Transverse colon (tissue), 4 donors: ENCODE data around the gene GORAB. TPM values are rescaled to one million over a fixed set of nuclear protein-coding genes. Genes with fewer than 3 reads are reported as not detected.

ENCODE experiments used
- DNase-seq: peaks from one replicate; pipeline ENCODE4 v3.0.0-alpha.2; 2019
- H3K27ac ChIP-seq, 4 donors: fragments of 200-600 bp; sonication (generic); 2 replicates each; pipeline ENCODE4 v1.5.1; 2016 to 2018; ENCODE audit warnings: inconsistent platforms in 4 of 4
- H3K27me3 ChIP-seq: fragments of 200-600 bp; sonication (generic); 2 replicates; pipeline ENCODE4 v1.5.1; 2017; ENCODE audit warnings: inconsistent platforms
- H3K36me3 ChIP-seq, 4 donors: fragments of 200-600 bp; sonication (generic); 2 replicates each; pipeline ENCODE4 v1.5.1; 2017 to 2019; ENCODE audit warnings: inconsistent platforms in 4 of 4
- H3K4me1 ChIP-seq, 4 donors: fragments of 200-600 bp; sonication (generic); 2 replicates each; pipeline ENCODE4 v1.5.1; 2017 to 2020; ENCODE audit warnings: inconsistent platforms in 4 of 4
- H3K4me3 ChIP-seq, 4 donors: fragments of 200-600 bp; sonication (generic); 1 replicate in 1 of 4; 2 replicates in 3 of 4; pipeline versions ENCODE4 v1.5.1 to v1.6.1; 2017 to 2019; ENCODE audit warnings: inconsistent platforms in 4 of 4
- H3K9me3 ChIP-seq, 2 donors: fragments of 200-600 bp; sonication (generic); 2 replicates each; pipeline ENCODE4 v1.5.1; 2017 to 2019; ENCODE audit warnings: inconsistent platforms in 2 of 2
- CTCF ChIP-seq, 5 experiments: fragments of 200-600 bp in 3 of 5; fragments of 450-650 bp in 2 of 5; sonication (generic) in 3 of 5; IDR thresholded peaks; 1 replicate in 2 of 5; 2 replicates in 3 of 5; pipeline ENCODE4 v1.5.1; 2016 to 2017; ENCODE audit warnings: antibody characterized with exemption in 5 of 5, inconsistent platforms in 3 of 5, mild to moderate bottlenecking in 2 of 5, moderate library complexity in 1 of 5
- EP300 ChIP-seq: sonication (generic); formaldehyde crosslinking; IDR thresholded peaks from one replicate; pipeline ENCODE4 v1.6.1; 2017; ENCODE audit warnings: antibody characterized with exemption, low read depth
- POLR2A ChIP-seq: fragments of 450-650 bp; IDR thresholded peaks from one replicate; pipeline ENCODE4 v1.6.1; 2016; ENCODE audit warnings: antibody characterized with exemption, mild to moderate bottlenecking, moderate library complexity
- POLR2AphosphoS5 ChIP-seq, 3 donors: sonication (generic); formaldehyde crosslinking; IDR thresholded peaks; one replicate each; pipeline ENCODE4 v1.6.1; 2016; ENCODE audit warnings: antibody characterized with exemption in 3 of 3
- WGBS, 2 donors: methylation state at CpG; one replicate each; pipeline ENCODE4 v1.1.5; 2018; ENCODE audit warnings: low coverage in 1 of 2; 5-methylcytosine and 5-hydroxymethylcytosine counted together
- in situ Hi-C, 4 donors: fragments of 200-750 bp; cut with MboI; loops; one replicate each; pipeline versions ENCODE4 v1.15.0 to v1.15.1; 2017; ENCODE audit warnings: low sequenced_read_pairs in 3 of 4, low pct_ligation_motif_present in 1 of 4, low pct_unique_long_range_greater_than_20kb in 1 of 4
- intact Hi-C: fragments of 100-400 bp; cut with DNase I; formaldehyde crosslinking; loops from one replicate; pipeline ENCODE4 v1.15.1; 2023; ENCODE audit warnings: low total_unique reads
- total RNA-seq, 4 donors: library from RNA; depleted of rRNA; stranded (reverse); fragments of >200 nt; gene quantifications; one replicate each; pipeline ENCODE4 v1.1.0, GENCODE V29; 2016

Gene GORAB
- total RNA-seq, 4 donors from 2014 or later: 8.2 to 83.0 (median 29.9) TPM

- Histone ChIP-seq H3K27ac (no peak overlapping the region), H3K9me3 (no peaks in the 10 kb centered on the region), H3K27me3 (no peaks in the 10 kb centered on the region), H3K36me3 (peaks cover 0 to 38% (median 15%) of the 10 kb centered on the region in 4 donors), H3K4me3 (no peak overlapping the region), H3K4me1 (peaks cover 3 to 48% (median 16%) of the 10 kb centered on the region in 4 donors)
- intact Hi-C loops: no loop called here
- TF ChIP-seq CTCF (IDR thresholded peaks at IDR 0.05) (no peak), EP300 (no peak), POLR2A (no peak), POLR2AphosphoS5 (IDR thresholded peaks at IDR 0.05) (no peak)
- no peak for DNase-seq
- in situ Hi-C loops: loop anchor here in 1 of 4 donors (25.0 kb wide), 1 partner anchor 626 kb away; no protein-coding TSS in a partner anchor
Measured at GRCh38 chr1:170537798-170538503, 6.0 kb downstream of the GORAB start.

- Histone ChIP-seq H3K4me1 (peaks cover under 1 to 41% (median 10%) of the 10 kb centered on the region in 4 donors), H3K27ac (no peak overlapping the region), H3K4me3 (no peak overlapping the region), H3K9me3 (no peaks in the 10 kb centered on the region), H3K36me3 (peaks cover 0 to 45% (median 18%) of the 10 kb centered on the region in 4 donors), H3K27me3 (no peaks in the 10 kb centered on the region)
- DNase-seq: no peak
- TF ChIP-seq POLR2A: no peak
- TF ChIP-seq EP300: no peak
- no peak for TF ChIP-seq POLR2AphosphoS5 (IDR thresholded peaks at IDR 0.05)
- in situ Hi-C loops (loop anchor here in 1 of 4 donors (25.0 kb wide), 1 partner anchor 626 kb away; no protein-coding TSS in a partner anchor), intact Hi-C loops (no loop called here)
Measured at GRCh38 chr1:170538687-170539086, 6.7 kb downstream of the GORAB start.

DNA sequence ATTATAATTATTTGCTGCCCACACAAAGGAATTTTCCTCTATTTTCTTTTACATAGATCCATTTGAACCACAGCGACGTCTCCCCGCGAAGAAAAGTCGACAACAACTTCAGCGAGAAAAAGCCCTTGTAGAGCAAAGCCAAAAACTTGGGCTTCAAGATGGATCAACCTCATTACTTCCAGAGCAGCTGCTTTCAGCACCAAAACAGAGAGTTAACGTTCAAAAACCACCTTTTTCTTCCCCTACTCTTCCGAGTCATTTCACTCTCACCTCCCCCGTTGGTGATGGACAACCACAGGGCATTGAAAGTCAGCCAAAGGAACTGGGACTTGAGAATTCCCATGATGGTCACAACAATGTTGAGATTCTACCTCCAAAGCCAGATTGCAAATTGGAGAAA lies 7.2 kb downstream of the GORAB start:
- no peak for DNase-seq
- Histone ChIP-seq H3K27ac (no peak overlapping the region), H3K4me3 (no peak overlapping the region), H3K9me3 (no peaks in the 10 kb centered on the region), H3K36me3 (peaks cover 0 to 50% (median 20%) of the 10 kb centered on the region in 4 donors), H3K4me1 (peaks cover 0 to 36% (median 8%) of the 10 kb centered on the region in 4 donors), H3K27me3 (no peaks in the 10 kb centered on the region)
- WGBS, 2 donors: 94 to 100% methylated on average over 5 to 9 of the region's 9 CpGs
- in situ Hi-C loops (loop anchor here in 1 of 4 donors (25.0 kb wide), 1 partner anchor 627 kb away; no protein-coding TSS in a partner anchor), intact Hi-C loops (no loop called here)
- no peak for TF ChIP-seq CTCF (IDR thresholded peaks at IDR 0.05)

DNA sequence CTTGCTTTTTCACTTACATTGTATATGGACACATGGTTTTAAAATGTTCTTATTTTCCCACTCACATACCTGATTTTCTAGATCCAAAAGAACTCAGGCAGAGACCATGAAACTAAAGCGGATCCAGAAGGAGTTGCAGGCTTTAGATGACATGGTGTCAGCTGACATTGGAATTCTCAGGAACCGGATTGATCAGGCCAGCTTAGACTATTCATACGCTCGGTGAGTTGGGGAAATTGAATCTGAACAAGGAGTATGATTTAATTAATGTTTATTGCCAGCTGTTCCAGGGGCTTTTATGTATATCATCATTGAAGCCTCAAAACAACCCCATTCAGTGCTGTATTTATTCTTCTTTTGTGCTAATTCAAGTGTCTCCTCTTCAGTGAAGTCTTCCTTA lies 12.7 kb downstream of the GORAB start:
- Histone ChIP-seq H3K4me3 (no peak overlapping the region), H3K27ac (no peak overlapping the region), H3K9me3 (no peaks in the 10 kb centered on the region), H3K4me1 (no peaks in the 10 kb centered on the region), H3K27me3 (no peaks in the 10 kb centered on the region), H3K36me3 (peaks cover 0 to 86% (median 34%) of the 10 kb centered on the region in 4 donors)
- intact Hi-C loops: no loop called here
- TF ChIP-seq EP300: no peak
- TF ChIP-seq POLR2A: no peak
- no peak for TF ChIP-seq CTCF (IDR thresholded peaks at IDR 0.05)
- no peak for TF ChIP-seq POLR2AphosphoS5 (IDR thresholded peaks at IDR 0.05)
- no peak for DNase-seq
- in situ Hi-C loops: loop anchor here in 1 of 4 donors (25.0 kb wide), 1 partner anchor 632 kb away; no protein-coding TSS in a partner anchor
- WGBS, 2 donors: 96 to 100% methylated on average over 1 to 4 of the region's 4 CpGs
